ENCODE data around the gene ATG7.

GRCh38 chr3:11248596-11248995 lies 23.6 kb upstream of the ATG7 start:
- no peak for TF ChIP-seq POLR2A (IDR thresholded peaks at IDR 0.05)
- TF ChIP-seq CTCF (IDR thresholded peaks at IDR 0.05) = no peak
- no peak for TF ChIP-seq EP300 (IDR thresholded peaks at IDR 0.05)
- TF ChIP-seq POLR2AphosphoS5 (IDR thresholded peaks at IDR 0.05) = no peak
